Measurements from ENCODE around the gene DLG2.

DLG2 gene

DNA sequence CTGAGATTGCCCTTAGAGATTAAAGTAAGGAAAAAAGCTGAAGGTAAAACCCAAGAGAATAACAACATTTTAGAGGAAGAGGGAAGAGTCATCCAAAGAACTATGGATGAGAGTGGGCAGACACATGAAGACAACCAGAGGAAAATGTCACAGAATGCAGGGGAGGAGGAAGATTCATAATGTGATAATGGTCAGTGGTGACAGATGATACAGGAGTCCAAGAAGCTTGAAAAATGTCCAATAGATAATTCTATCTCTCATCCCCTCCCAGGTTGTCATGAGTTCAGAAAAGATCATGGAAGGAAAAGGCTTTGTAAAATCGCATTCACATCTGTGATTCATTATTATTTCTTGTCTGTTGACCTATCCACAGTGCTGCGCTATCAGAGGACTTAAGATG lies 2058.6 kb downstream of the DLG2 start:
- no peak for DNase-seq (ENCODE audit: low spot score)

DNA sequence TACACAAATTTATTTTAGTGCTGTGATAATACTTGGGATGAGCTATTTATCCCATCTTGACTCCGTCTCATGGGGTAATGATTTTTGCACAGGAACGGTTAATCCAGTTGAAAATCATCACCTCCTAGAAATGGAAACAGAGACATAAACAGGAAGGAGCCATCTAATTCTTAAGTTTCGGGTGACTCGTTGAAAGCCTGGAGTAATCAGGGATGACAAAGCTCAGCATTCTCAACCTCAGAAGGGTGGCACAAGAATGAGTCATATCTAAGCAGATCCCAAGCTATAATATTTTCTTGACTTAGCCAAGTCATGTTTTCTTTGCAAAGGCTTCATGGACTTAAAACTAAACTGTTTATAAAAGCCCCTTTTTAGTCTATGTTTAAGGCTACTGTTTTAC lies 2060.2 kb downstream of the DLG2 start:
- peak; percentile 49 for DNase-seq (ENCODE audit: low spot score)

DNA sequence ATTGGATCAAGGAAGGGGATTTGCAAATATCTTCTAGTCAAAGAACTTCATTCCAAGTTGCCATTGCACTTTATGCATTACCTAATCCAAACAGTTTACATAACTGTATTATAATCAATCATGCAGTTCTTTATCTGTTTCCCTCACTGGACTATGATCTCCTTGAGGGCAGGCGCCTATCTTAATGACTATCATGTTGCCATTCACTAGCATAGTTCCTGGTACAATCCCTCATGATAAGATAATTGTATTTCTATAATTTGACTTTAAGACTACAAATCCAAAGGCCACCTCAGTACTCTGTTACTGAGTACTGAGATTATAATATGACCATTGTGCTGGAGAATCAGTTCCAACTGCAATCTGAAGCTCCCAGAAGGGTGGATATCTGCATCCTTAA lies 2062.3 kb downstream of the DLG2 start:
- DNase-seq (ENCODE audit: low spot score): no peak

DNA sequence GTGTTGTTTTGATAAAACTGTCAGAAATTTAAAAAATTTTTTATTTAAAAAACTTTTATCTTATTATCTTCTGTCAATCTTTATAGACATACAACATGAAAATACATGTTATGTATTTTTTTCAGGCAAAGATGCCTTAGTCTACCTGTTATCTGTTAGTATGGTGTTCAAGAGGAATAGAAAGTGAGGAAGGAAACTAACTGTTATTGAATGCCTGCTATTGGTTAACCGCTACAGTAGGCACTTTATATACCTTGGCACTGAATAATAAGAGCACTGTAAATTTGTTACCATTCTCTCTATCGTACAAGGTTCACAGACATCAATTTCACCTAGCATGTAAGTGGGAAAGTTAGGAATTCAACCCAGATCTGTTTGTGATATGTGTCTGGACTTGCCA lies 2068.9 kb downstream of the DLG2 start:
- DNase-seq (ENCODE audit: low spot score): no peak

DNA sequence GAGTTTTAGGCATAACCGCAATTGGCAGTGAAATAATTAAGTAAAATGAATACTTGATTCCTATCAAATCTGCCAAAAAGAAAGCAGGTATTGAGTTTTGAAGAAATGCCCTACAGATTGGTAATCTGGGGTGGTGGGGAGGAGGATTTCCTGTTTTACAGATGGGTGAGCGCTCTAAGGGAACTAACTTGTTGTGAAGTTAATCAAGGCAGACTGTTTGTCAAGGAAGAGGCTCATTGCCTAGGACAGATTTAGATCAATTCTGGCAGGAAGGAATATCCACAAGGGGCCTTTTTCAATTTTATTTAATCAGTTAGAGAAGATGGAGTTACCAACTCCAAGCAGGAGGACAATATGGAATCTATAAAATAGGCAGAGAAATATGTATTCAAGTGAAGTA lies 2069.5 kb downstream of the DLG2 start:
- no peak for DNase-seq (ENCODE audit: low spot score)

DNA sequence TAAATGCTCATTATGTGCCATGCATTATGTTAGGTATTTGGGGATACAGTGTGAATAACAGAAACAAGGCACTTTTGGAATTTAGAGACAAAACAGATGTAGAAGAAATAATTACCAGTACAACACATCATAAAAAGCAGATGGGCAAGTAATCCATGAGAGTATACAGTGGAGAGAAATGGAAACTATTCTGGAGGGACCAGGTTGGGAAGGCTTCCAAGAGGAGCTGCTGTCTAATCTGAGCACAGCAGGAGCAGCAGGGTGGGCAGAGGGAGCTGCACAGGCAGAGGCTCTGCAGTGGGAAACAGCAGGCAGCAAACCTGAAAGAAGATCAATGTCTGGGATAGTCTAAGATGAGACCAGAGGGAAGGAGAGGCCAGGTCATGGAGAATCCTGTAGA lies 2072.3 kb downstream of the DLG2 start:
- DNase-seq (ENCODE audit: low spot score): no peak

DNA sequence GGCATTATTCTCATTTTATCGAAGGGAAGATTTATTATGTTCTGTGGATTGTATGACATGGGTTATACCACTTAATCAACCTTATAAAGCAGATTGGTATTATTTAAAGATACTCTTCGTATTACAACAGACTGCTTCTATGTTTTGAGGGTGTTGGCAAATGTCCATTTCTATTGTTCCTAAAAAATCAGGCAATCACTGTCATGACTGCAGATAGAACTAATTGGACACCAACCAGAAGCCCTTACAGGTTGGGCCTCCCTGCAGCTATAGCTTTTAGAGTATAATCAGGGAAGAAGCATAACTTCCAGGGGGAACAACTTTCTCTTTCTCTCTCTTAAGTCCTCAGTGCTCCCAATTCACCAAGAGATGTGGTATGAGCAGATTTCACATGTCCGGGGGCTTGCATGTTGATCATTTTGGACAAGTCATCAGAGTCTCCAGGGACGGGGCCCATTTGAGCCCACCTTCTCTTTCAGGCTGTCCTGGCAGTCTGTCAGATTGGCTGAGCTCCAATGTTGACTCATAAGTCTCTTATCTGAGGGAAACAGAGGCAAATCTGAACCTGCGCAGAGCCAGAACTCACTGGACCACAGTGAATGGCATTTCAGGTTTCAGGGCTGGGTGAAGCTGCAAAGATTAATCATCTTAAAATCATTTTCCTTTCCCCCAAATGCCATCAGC lies 2077.0 kb downstream of the DLG2 start:
- no peak for DNase-seq (ENCODE audit: low spot score)

DNA sequence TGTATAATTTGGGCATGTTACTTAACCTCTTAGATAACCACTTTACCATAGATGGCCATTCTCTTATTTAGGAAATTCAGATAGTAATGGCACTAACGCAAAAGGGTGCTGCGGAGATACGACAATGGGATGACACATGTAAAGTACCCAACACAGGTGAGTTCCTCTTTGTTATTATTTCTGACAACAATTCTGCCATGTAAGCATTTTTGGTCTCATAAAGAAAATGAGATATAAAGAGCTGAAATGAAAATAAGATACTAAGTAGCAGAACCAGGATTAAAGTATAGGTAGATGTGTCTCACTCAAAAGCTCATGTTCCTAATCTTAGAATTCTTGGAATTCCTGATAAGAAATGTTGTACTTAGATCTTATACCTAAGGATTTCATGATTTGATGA lies 2080.8 kb downstream of the DLG2 start:
- no peak for DNase-seq (ENCODE audit: low spot score)

DNA sequence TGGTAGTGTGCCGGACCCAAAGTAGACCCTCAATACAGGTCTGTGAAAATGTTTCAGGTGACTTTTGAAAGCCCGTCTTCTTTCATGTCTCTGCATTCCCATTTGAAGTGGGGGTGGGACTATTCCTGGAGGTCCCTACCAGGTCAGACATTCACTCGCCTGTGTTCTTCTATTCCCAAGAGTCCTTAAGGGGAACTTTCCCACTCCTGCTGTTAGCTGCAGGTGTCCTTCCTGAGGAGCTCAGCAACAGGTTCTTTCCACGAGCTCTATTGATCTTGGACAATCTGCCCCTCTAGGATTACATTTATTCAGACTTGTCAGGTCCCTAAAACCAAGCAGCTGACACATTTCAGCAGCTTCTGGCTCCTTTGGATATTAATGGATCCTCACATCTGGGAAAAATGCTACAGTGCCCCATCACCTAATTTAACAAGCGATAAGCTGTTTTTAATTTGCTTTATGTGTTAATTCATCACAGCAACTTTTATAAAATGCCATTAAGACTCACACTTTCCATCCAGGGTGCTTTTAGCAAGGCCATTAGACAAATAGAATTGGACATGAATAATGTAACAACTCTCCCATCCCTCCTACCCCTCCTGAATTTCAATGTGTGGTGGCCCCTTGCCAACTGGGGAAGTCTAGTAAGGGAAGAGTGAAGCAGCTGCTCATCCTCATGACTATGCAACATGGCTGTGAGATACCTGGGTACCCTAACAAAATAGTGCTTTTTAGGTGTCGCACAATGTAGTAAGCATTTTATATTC lies 2081.5 kb downstream of the DLG2 start:
- no peak for DNase-seq (ENCODE audit: low spot score)

DNA sequence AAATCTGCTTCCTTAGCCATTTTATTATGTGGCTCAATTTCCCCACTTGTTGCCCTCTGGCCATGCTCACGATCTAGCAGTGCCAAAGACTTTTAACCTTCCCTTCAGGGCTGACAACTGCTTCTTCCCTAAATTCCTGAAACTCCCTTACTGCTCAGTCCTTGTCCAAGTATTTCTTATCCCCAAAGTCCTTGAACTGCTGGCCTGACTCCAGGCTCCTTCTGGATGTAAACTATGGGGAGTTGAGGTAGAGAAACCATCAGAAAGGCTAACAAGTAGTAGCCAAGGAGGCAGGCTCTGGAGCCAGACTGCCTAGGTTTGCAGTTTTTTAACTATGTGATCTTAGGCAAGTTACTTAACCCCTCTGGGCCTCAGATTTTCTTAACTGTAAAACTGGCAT lies 2082.3 kb downstream of the DLG2 start:
- no peak for DNase-seq (ENCODE audit: low spot score)

DNA sequence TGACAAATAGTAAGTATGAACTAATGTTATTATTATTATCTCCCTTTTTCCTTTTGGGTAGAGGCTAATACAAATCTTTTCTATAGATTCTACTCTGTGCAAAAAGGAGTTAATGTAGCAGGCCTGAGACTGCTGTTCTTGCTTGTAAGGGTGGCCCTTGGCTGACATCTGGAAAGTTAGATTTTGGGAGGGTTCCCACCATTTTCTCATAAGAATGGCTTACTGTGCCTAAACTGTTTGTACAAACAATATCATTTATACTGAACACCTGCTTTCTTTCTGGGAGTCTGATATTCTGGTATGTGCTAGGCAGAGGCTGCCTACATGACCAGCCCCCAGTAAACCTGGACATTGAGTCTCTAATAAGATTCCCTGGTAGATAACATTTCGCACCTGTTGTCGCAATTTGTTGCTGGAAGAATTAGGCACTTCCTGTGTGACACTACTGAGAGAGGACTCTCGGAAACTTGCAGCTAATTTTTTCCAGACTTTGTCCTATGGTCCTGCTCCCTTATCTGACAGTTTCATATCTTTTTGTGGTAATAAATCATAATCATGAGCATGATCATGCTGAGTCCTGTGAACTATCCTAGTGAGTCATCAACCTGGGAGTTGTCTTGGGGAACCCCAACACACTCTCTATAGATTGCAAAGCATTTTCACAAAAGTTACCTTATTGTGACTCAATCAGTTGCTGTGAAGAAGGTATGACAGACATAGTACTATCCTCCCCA lies 2083.3 kb downstream of the DLG2 start:
- DNase-seq (ENCODE audit: low spot score): no peak

DNA sequence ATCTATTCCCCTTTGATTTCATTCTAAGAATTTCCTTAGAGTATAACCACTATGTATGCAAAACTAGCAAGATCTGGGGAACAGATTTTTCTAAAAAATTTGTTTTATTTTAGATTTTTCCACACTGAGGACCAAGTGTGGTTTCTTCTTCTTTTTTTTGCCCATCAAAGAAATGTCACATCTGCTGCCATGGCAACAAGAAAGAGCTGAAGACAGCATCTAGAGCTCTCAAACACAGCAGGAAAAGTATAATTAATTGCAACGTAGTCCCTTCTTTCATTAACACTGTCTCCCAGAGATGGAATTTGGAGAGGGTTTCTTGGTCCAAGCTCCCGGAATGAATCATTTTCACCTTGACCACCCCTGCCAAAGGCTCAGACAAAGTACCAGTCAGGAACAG lies 2084.3 kb downstream of the DLG2 start:
- DNase-seq (ENCODE audit: low spot score): no peak

DNA sequence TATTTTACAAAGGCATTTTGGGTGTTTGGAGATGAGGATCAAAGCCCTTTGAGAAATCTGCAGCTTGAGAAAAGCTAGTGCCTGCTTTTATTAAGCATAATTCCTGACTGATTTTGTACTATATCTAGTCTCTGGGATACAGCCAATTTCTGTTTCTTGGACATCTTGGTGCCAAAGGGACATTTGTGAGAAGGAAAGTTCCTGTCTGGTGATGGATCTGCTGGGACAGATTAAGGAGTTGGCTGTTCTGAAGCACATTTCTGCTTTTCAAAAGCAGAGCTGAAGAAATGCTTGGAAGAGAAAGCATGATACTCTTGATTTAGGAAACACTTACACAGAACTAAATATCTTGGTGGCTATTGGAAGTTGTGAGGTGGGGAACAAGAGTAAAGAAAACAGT lies 2086.4 kb downstream of the DLG2 start:
- DNase-seq (ENCODE audit: low spot score): no peak

DNA sequence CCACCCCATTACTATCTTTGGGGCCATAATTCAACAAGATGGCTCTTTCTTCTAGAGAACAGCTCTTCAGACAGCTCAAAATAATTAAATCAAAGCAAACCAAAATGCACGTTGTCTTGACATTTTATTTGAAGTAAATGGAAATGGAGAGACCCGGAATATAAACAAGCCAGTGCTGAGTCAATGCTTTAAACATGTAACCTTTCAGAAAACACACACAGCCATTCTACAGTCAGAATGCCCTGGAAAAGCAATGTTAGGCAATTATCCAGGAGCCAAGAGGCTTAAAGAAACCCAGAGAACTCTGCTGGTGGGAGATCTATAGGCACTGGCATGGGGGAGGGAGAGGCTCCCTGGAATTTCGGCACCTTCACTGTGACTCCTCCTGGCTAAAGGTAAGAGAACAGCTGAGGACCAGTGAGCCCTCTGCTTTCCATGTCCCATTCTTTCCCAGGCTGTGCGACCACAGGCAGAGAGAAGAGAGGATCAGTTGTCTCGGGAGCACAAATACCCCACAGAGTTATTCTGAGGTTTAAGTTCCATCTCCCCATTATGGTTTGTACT lies 2086.9 kb downstream of the DLG2 start:
- DNase-seq (ENCODE audit: low spot score): no peak

DNA sequence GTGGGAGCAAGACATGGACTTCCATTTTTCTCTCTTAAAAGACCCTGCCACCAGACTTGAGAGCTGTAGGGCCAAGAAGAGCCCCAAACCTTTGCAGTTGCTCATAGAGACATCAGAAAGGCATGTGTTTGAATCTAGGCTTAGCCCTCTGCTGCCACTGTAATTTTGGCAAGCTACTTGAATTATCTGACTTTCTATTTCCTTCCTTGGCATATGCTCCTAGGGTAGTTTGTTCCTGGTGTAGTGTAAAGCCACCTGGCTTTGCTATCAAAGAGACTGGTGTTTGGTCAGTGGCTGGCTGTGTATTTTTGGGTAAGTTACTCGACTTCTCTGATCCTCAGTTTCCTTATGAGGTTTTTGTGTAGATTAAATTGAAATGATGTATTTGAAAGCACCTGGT lies 2088.9 kb downstream of the DLG2 start:
- DNase-seq (ENCODE audit: low spot score): no peak

DNA sequence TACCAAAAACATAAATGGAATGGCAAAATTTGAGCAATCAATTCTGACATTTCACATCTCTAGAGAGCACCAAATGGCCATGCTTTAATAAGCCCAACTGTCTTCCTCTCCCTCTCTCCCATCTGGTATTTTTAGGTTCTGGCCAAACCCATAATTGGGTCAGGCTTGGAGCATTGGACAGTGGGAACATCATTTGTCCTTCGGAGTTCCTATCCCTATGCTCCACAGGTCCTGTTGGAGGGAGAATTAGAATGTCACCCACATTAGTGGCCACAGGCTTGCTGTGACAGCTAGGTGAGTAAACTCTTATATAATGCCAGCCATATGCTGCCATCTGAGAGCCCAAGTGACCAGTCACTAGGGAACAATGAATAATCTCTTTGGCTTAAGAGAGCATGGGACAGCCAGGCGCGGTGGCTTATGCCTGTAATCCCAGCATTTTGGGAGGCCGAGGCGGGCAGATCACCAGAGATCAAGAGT lies 2090.0 kb downstream of the DLG2 start:
- DNase-seq (ENCODE audit: low spot score): no peak

DNA sequence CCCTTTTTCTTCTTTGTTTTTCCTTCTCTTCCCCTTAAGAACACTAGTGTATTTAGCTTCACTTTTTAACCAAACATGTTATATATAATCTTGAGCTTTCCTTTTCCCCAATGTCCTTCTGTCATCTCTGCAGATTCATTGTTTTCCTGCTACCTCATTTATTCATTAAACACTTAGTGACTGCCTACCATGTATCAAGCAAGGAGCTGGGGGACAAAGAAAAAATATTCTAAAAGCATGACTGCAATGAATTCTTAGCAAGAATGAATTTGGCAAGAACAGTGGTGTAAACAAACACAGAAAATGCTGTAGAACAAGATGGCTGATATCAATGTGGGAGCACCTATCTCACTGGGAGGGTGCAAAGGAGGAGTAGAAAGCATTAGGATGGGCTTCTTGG lies 2094.0 kb downstream of the DLG2 start:
- DNase-seq (ENCODE audit: low spot score): no peak

DNA sequence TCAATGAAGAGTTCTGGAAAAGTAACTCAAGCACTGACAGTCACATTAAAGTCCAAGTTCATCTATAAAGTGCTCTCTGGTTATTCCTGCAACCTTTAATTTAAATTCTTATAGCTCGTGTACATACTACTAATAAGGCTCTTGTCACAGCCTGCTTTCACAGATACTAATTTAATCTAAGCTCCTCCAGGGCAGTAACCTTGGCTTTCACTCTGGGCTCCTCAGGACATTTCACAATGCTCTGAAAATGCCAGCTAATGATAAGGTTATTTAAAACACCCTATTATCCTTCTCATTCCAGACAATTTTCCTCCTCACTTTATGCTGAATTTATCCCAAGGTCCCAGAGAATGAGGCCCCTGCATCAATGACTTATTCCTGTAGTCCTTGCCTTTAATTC lies 2098.3 kb downstream of the DLG2 start:
- DNase-seq (ENCODE audit: low spot score): no peak

DNA sequence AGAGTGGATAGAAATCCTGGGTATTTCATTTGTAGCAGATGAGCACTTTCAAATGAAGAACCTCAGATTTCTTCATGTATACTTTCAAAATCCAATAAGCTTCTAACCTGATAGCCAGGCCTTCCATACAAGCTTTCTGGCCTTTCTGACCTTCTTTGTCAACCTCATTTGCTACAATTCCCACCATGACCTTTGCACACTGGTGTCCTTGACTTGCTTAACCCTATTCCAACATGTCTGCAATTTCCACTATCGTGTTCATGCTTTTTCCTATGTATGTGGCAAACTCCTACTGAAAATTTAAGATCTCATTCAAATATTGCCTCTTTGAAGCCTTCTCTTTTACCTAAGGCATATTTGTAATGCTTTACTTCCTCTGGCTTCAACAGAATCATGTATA lies 2098.9 kb downstream of the DLG2 start:
- DNase-seq (ENCODE audit: low spot score): no peak

DNA sequence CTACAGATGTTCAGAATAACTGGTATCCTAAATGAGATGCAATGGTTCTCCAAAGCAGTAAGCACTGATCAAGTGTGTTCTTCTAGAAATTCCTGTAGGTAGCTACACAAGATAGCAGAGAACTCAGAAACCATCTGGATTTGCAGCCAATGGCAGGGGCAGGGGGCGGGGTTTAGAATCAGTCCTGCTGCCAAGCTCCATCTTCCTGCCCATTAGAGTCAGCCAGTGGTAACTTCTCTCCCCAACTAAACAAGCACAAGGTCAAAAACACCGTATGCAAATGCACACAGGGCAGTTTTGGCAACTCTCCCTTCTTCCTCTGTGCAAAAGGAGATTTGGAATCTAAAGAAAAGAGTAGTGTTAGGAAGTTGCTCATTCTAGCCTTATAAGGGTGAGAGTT lies 2103.5 kb downstream of the DLG2 start:
- no peak for DNase-seq (ENCODE audit: low spot score)

DNA sequence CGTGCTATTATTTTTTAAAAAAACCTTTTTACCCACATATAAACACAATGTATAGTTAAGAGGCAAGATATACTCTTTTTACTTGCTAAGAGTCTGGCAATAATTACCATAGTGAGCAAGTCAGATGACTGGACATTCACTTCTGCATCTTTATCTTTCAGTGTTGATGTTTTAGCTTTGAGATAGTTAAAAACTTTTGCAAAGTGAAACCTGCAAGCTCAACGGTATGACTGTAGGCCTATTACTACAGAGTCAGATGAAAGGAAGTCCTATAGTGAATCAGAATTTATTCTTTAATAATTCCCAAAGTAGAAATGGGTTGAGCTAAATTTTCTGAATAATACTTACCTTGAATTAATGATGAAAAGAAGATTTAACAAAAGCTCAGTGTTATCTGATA lies 2104.2 kb downstream of the DLG2 start:
- DNase-seq (ENCODE audit: low spot score): no peak

DNA sequence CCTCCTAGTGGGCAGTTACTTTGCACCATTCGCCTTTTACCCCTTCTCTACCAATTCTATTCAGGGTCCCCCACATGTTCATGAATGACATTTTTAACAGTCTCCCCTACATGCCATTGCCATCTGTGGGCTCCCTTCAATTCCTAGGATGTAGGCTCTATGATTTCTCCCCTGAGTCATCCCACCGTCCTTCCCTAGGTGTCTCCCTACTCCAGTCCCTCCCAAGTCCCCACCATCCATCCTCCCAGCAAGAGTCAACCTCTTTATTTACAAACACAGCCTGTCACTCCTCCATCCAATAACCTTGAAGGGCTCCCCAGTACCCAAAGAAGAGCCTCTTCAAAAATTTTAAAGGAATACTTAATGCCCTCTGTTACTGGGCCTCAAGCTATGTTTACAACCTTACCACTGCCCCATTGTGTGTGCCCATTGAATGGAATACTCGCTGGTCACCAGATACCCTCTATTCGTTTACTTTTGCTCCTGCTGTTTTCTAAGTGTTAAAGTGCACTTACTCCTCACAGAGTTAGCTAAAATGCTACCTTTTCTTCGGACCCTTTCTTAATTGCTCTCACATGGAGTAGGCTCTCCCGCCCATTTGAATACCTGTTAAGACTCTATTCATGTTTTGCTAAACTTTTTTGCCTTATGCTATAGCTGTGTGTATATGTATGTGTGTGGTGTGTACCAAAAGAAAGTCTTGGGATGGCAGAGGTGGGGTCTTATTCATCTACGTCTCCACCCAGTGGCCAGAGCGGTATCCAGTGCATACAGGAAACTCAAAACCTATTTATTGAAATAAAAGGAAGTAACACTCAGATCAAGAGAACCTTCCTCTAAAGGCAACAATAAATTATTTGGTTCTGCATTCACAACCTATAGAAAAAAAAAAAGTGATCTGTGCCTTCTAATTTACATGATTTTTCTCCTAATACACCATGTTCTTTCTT lies 2105.2 kb downstream of the DLG2 start:
- peak; percentile 31 for DNase-seq (ENCODE audit: low spot score)
